Heart left ventricle (tissue), 16 donors: ENCODE results near the gene RAI2. TPM values are rescaled to one million over a fixed set of nuclear protein-coding genes. Genes with fewer than 3 reads are reported as not detected.

Experiments
- ATAC-seq, 4 donors: fragments of 200-7000 bp; cut with Tn5 transposase; one replicate each; pipeline ENCODE4 v1.9.1; 2020 to 2022; ENCODE audit warnings: moderate library complexity in 4 of 4, mild to moderate bottlenecking in 3 of 4, moderate number of reproducible peaks in 1 of 4
- DNase-seq, 5 donors: peaks; one replicate each; pipeline ENCODE4 v3.0.0-alpha.2; 2020
- H3K27ac ChIP-seq, 12 donors: fragments of 200-600 bp; sonication (generic) in 4 of 12; one replicate each; pipeline versions ENCODE4 v1.5.0 to v1.8.0; 2016 to 2022; ENCODE audit warnings: mild to moderate bottlenecking in 2 of 12
- H3K27me3 ChIP-seq, 9 donors: fragments of 200-600 bp; sonication (generic) in 2 of 9; one replicate each; pipeline versions ENCODE4 v1.5.1 to v1.8.0; 2016 to 2022; ENCODE audit warnings: mild to moderate bottlenecking in 3 of 9
- H3K36me3 ChIP-seq, 9 donors: fragments of 200-600 bp; sonication (generic) in 2 of 9; one replicate each; pipeline versions ENCODE4 v1.5.0 to v1.8.0; 2018 to 2022; ENCODE audit warnings: mild to moderate bottlenecking in 2 of 9
- H3K4me1 ChIP-seq, 12 donors: fragments of 200-600 bp; sonication (generic) in 4 of 12; one replicate each; pipeline versions ENCODE4 v1.5.0 to v1.8.0; 2016 to 2022; ENCODE audit warnings: mild to moderate bottlenecking in 3 of 12
- H3K4me3 ChIP-seq, 12 donors: fragments of 200-600 bp; sonication (generic) in 4 of 12; one replicate each; pipeline versions ENCODE4 v1.5.0 to v1.8.0; 2017 to 2022; ENCODE audit warnings: mild to moderate bottlenecking in 9 of 12, moderate library complexity in 4 of 12
- H3K9me3 ChIP-seq, 12 donors: fragments of 200-600 bp; sonication (generic) in 4 of 12; one replicate each; pipeline versions ENCODE4 v1.5.0 to v1.8.0; 2016 to 2022; ENCODE audit warnings: mild to moderate bottlenecking in 1 of 12
- CTCF ChIP-seq, 12 donors: fragments of 200-600 bp; sonication (generic) in 4 of 12; IDR thresholded peaks; one replicate each; pipeline versions ENCODE4 v1.5.0 to v1.8.0; 2018 to 2022; ENCODE audit warnings: antibody characterized with exemption in 12 of 12, mild to moderate bottlenecking in 5 of 12
- POLR2A ChIP-seq, 2 donors: fragments of 450-650 bp; IDR thresholded peaks; one replicate each; pipeline ENCODE4 v1.6.1; 2017; ENCODE audit warnings: antibody characterized with exemption in 2 of 2, mild to moderate bottlenecking in 2 of 2, moderate library complexity in 2 of 2
- WGBS, 4 donors: extraction: QIAGEN DNeasy Blood & Tissue Kit in 2 of 4; methylation state at CpG; one replicate each; pipeline versions ENCODE4 v1.1.5 to v1.1.7; 2013 to 2018; 5-methylcytosine and 5-hydroxymethylcytosine counted together
- intact Hi-C, 10 donors: fragments of 100-400 bp; cut with DNase I; formaldehyde crosslinking; loops; one replicate each; pipeline versions ENCODE4 v1.11.1 to v1.14.2; 2022
- polyA plus RNA-seq, 2 donors: library from polyadenylated mRNA; stranded (reverse); fragments of 200-250 nt; gene quantifications; one replicate each; pipeline ENCODE4 v1.2.3, GENCODE V29; 2013
- total RNA-seq, 9 donors: library from RNA; depleted of rRNA in 2 of 9; stranded (reverse); fragments of >200 nt in 2 of 9; fragmentation: NEBNext Ultra II Directional in 3 of 9; extraction: Animal tissue kit (Norgen Biotek cat#: 25700) in 3 of 9; gene quantifications; one replicate each; pipeline versions ENCODE4 v1.1.0 to v1.2.4, GENCODE V29; 2016 to 2023
- donor health status: ischemic (EF 13 %, LVEDD 7.1; RV severe dilation, severe dysfunction).
- donor health status: healthy with polysubstance abuse.
- donor health status: DM: no; HTN: yes; CAD: no.
- donor health status: DM: no; HTN: no; CAD: no.
- donor health status: ischemic (EF 25% LVEDD 6.9; RV normal size, moderate dysfunction).
- donor health status: ischemic (EF 25% LVEDD 5.7; RV mildly dilated, moderate dysfunction).
- donor health status: healthy.
- donor health status: DM: yes; HTN: yes; CAD: no.
- donor health status: ischemic (EF 35%, LVEDD 5.7; RV mildly dilated, moderate dysfunction).
- donor health status: nonischemic (EF 11% LVEDD 7.7; RV severe dilation, severe dysfunction).
- donor health status: DM: yes; HTN: yes; CAD: no.
- donor health status: PGD.
- donor health status: ischemic (EF 29% LVEDD 5.4; RV normal size, mild dysfunction).
- donor health status: nonischemic (EF 23%, LVEDD 6.1; RV moderate dilation, normal function).

Gene RAI2
- total and polyA plus RNA-seq, 11 donors = 16.2 to 31.3 (median 22.1) TPM

- Histone ChIP-seq H3K4me3 (no peak overlapping the region), H3K27ac (no peak overlapping the region), H3K27me3 (peaks cover 0 to 5% (median 0%) of the 10 kb centered on the region in 9 donors), H3K36me3 (no peaks in the 10 kb centered on the region), H3K4me1 (peaks cover 0 to 22% (median 3%) of the 10 kb centered on the region in 12 donors), H3K9me3 (no peaks in the 10 kb centered on the region)
- DNase-seq (no peak), ATAC-seq (no peak)
- intact Hi-C loops = no loop called here
- 75 to 88% (median 81%) methylated on average over 5 of the region's 5 CpGs for WGBS, 4 donors
- TF ChIP-seq POLR2A (IDR thresholded peaks at IDR 0.05) (no peak), CTCF (IDR thresholded peaks at IDR 0.05) (no peak)
These were observed 34.2 kb downstream of the RAI2 start for GRCh38 chrX:17826609-17827496.

GRCh38 chrX:17824980-17825379 lies 36.1 kb downstream of the RAI2 start:
- WGBS, 4 donors = 50 to 69% (median 55%) methylated on average over 4 of the region's 4 CpGs
- no peaks in the 10 kb centered on the region for H3K9me3 ChIP-seq
- ATAC-seq (no peak), DNase-seq (no peak)
- H3K27ac ChIP-seq = no peak overlapping the region
- H3K4me3 ChIP-seq = no peak overlapping the region
- peaks cover 0 to 12% (median 1%) of the 10 kb centered on the region in 12 donors for H3K4me1 ChIP-seq
- intact Hi-C loops = loop anchor here in 2 of 10 donors (5.0 kb wide), 2 partner anchors 32 to 37 kb away; partner anchors contain the start of gene RAI2 (in 1 of the 2)
- peaks cover 0 to 5% (median 0%) of the 10 kb centered on the region in 9 donors for H3K27me3 ChIP-seq
- H3K36me3 ChIP-seq = no peaks in the 10 kb centered on the region
- TF ChIP-seq CTCF (IDR thresholded peaks at IDR 0.05) (no peak), POLR2A (IDR thresholded peaks at IDR 0.05) (no peak)

- ATAC-seq = no peak
These were observed 38.7 kb downstream of the RAI2 start for GRCh38 chrX:17822351-17822750.

More at GRCh38 chrX:17822351-17822750, 38.7 kb downstream of the RAI2 start:
- H3K27ac ChIP-seq = no peak overlapping the region
- no peak for TF ChIP-seq POLR2A (IDR thresholded peaks at IDR 0.05)
- TF ChIP-seq CTCF (IDR thresholded peaks at IDR 0.05) = no peak
- no peak overlapping the region for H3K4me3 ChIP-seq
- H3K4me1 ChIP-seq = peaks cover 0 to 16% (median 1%) of the 10 kb centered on the region in 12 donors
- peaks cover 0 to 3% (median 0%) of the 10 kb centered on the region in 9 donors for H3K27me3 ChIP-seq
- H3K36me3 ChIP-seq = no peaks in the 10 kb centered on the region
- intact Hi-C loops = loop anchor here in 2 of 10 donors (5.0 kb wide), 2 partner anchors 35 to 40 kb away; partner anchors contain the start of gene RAI2 (in 1 of the 2)
- 59 to 78% (median 68%) methylated on average over 2 of the region's 2 CpGs for WGBS, 4 donors
- H3K9me3 ChIP-seq = no peaks in the 10 kb centered on the region
- DNase-seq = no peak
